ENCODE data around the gene PCLO.
"Not testable (repeated sequence)": the region's sequence is repeated elsewhere in the genome, so short reads cannot be mapped to it uniquely, and the experiment has no call there.

DNA sequence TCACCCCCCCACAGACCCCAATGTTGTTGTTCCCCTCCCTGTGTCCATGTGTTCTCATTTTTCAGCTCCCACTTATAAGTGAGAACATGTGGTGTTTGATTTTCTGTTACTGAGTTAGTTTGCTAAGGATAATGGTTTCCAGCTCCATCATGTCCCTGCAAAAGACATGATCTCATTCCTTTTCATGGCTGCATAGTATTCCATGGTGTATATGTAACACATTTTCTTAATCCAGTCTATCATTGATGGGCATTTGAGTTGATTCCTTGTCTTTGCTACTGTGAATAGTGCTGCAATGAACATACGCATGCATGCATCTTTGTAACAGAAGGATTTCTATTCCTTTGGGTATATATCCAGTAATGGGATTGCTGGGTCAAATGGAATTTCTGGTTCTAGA lies 82.8 kb downstream of the PCLO start:
- not testable (repeated sequence) for TF ChIP-seq LEF1 (IDR thresholded peaks at IDR 0.05; ENCODE audit: borderline replicate concordance); NFRKB (IDR thresholded peaks at IDR 0.05); CTBP1 (IDR thresholded peaks at IDR 0.05; ENCODE audit: borderline replicate concordance); TARDBP (IDR thresholded peaks at IDR 0.05); ELF4 (IDR thresholded peaks at IDR 0.05)
